ENCODE measurements around the gene FARP2.

Gene FARP2

DNA sequence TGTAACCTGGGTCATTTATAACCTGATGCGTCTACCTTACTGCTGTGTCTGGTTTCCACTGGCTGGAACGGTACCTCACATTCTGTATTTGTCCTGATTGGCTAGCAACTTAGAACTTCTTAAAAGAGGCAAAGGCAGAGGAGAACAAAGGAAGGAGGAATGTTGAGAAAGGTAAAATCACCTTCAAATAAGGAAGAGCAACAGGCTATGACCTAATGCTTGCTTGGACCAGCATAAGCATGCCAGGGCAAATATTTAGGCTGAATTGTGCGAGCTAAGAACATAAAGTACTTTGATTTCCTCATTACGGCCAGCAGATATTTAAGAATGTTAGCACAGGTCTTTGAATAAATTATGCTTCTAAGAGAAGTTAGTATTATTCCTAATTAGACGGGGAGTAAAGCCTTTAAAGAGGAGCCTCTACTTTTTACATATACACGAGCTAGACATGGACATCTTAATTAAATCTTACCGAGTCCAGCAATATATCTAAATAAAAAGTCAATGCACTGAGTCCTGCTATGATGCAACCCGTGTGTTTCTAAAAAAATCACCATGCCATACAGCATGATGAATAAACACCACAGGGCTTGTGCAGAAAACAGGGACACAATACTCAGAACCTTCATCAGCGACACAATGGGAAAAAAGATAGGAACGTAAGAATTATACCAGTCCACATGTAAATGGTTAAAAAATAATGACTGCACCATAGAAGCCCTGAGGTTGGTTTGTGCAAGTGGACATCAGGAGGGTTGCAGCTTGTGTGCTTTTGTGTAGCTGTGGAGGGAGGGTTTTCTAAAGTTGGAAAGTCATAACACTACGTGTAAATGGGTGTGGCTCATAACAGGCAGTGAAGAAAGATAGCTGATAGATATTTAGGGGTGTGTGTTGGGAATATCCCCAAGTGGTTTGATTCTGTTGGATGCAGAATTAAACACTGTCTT is 26.1 kb upstream of the FARP2 start:
- DNase-seq = no peak

DNA sequence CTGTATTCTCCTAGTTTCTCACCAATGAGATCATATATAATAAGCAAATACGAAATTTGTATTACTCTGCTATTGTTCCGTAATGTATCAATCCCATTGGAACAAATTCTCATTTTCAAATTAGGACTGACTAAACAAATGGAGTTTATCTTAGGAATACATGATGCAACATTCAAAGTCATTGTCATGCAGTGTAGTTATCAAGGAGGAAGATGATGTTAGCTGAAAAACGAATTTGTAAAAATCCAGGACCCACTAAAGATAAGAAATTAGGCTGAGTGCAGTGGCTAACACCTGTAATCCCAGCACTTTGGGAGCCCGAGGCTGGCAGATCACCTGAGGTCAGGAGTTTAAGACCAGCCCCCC is 25.5 kb upstream of the FARP2 start:
- DNase-seq = no peak

DNA sequence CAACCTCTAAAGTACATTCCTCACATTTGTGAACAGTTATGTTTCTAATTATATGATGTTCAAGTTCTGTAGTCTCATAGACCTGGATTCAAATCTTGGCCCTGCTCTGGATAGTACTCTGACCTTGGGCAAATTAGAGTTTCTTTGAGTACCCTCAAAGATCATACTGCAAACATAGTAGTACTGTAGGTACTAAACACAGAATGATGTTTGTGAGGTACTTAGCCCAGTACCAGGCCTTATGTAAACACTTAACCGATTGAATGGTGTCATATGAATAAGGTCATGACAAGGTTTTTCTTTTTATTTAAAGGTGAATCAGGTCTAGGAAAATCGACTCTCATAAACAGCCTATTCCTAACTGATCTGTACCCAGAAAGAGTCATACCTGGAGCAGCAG is 21.3 kb upstream of the FARP2 start:
- DNase-seq = no peak

DNA sequence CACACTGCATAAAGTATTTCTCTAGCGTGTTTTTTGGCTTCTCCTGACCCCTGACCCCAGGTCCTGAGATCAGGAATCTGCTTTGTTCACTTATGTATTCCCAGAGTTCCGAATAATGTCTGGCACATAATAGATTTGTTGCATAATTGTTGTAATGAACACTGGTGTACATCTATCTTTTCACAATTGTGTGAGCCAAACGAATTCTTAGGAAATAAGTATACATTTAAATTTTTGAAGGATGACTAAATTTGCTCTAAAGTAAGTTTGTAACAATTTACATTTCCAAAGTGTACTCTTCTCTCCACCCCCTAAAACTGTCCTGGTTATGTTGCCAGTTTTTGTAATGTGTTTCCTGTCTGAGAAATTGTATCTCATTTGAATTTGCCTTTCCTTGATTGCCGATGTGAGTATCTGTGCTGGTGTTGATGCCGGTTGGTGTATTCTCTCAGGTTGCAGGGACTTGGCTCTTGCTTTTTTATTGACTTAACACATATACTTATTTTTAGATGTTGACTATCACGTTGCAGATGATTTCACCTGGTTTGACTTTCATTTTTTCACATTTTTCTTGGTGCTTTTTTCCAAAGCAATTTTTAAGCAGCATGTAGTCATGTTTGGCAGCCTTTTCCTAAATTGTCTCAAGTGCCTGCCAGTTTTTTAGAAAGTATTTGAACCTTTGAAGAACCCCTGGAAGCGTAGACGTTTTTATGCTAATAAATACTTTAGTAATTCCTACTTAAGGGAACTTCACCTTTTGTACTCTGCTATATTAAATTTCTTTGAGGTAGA is 16.1 kb upstream of the FARP2 start:
- no peak for DNase-seq

DNA sequence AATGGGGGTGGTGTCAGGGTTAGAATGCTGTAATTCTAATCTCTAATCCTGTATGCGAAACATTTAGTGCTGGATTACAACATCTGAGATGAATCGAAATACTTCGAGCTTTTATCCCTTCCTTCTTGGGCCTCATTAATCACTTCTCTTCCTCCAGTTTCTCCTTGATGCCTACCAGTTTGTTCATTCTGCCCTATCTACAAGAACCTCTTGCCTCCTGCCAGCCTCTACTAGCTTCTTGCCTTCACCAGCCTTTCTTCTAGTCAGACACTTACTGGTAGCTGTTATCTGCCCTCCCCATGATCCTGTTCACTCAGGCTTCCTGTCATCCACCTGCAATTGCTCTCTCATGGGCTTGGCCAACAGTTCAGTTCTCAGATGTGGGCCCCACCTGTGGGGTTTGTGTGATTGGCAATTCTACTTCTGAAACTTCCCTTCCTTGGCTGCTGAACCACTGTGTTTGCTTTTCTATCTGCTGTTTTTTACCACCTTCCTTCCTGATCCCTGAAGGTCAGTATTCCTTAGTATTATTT is 15.4 kb upstream of the FARP2 start:
- no peak for DNase-seq

DNA sequence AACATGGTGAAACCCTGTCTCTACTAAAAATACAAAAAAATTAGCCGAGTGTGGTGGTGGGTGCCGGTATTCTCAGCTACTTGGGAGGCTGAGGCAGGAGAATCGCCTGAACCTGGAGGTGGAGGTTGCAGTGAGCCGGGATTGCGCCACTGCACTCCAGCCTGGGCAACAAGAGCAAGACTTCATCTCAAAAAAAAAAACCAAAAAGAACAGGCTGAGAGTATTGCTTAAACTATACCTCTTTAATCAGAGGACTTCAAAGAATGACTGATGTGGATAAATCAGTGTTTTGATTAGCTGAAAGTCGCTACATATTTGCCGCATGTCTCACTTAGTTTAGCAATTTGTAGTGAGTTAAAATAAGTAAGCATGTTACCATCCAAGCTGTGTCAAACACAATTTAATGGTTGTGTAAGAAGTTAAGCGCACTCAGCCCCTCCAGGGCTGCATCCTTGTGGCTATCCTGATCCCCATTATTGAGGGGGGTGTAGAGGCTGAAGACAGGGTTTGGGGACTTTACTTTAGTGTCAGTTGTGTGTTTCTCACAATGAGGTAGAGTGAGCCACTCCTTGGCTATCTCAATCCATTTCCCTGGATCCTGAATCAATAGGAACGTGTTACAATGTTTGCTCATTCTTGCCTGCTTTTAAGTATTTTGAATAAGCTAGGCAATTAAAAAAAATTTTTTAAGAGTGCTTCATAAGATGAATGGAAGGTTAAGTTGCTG is 11.0 kb upstream of the FARP2 start:
- no peak for DNase-seq

DNA sequence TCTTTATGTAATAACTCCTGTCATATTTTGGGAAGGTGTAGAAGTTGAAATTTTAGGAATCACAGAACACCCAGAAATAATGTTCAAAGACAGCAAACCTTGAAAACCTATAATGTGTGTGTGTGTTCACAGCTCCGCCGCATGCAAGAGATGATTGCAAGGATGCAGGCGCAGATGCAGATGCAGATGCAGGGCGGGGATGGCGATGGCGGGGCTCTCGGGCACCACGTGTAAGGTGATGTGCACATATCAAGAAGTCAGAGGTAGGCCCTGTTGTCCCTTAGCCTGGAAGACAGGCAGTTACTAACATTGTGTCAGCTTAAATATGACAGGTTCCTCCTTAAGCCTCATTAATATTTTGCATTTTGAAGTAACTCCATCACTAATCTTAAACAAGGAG is 6.1 kb upstream of the FARP2 start:
- no peak for DNase-seq

DNA sequence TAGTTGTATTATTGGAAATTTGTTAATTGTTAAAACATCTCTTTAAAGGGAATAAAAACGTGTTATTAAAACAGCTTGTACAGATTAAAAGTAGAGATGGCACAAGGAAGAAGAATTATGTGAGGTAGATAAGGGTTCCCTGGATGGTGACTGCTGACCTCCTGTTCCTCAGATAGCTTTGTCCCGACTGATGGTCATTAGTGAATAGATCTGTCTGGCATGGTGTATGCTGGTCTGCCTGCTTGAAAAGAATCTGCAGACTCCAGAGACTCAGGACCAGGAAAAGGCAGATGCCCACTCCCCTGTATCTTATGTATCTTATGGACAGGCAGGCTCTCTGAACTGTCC is 5.6 kb upstream of the FARP2 start:
- no peak for DNase-seq

DNA sequence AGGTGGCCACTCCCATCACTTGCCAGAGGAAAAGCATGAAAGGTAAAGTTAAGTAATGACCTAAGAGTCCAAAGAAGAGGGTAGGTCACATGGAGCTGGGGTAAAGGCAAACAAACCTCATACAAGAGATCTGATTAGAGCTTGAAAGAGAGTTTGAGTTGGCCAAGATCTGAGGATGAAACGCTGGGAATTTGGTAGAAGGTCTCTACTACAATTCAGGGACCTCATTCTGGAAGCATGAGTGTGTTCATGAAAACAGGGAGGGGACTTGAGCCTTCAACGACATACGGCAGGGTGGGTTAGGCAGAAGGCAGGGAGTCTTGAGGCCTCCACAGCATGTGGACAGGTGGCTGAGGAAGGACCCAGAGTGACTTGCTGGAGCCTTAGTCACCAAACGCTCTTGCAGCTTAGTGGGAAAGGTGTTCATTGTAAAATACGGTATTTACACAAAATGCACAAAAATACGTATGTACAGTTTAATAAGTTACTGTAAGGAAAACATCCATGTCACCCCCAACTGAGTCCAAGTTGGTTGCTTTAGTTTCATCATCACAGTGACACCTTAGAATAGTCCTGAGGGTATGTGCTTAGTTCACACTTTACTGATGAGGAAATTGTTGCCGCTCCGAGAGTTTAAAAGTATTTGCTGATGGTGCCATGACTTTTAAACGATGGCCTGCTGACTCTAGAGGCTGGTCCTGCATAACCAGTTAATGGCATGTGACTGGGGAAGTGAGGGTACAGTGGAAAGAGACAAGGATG is 5.0 kb upstream of the FARP2 start:
- DNase-seq = no peak

DNA sequence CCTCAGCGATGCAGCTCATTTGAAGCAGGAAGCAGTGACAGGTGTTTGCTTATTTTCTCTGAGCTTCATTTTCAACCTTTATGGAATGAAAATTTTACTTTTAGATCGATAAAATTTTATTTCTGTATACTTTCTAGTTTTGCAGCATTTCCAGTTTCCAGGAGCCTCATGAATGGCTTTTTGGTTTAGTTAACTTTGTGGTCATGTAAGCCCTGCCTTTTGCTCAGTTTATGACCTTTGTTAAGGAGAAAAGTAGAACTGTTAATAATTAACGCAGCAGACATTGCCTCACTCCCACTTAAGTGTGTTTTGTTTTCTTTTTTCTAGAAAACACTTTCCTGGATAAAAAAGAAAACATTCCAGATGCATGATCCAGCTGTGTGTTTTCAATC is 4.4 kb upstream of the FARP2 start:
- DNase-seq = no peak

DNA sequence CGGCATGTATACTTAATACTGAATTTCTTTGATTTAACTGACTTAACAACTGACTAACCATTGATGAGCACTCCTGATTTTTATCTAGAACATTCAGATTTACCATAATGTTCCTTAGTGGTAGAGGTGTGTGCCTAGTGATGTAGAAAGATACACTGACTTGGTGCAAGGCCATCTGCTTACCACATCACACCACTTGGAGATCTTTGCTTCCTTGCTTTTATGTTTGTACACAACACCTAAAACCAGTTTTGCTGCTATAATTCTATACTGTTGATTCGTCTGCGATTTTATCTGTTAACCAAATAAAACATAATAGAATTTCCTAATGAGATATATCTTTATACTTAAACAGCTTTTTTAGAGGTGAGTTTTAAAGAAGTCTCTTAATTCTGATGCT is 3.9 kb upstream of the FARP2 start:
- DNase-seq = no peak

DNA sequence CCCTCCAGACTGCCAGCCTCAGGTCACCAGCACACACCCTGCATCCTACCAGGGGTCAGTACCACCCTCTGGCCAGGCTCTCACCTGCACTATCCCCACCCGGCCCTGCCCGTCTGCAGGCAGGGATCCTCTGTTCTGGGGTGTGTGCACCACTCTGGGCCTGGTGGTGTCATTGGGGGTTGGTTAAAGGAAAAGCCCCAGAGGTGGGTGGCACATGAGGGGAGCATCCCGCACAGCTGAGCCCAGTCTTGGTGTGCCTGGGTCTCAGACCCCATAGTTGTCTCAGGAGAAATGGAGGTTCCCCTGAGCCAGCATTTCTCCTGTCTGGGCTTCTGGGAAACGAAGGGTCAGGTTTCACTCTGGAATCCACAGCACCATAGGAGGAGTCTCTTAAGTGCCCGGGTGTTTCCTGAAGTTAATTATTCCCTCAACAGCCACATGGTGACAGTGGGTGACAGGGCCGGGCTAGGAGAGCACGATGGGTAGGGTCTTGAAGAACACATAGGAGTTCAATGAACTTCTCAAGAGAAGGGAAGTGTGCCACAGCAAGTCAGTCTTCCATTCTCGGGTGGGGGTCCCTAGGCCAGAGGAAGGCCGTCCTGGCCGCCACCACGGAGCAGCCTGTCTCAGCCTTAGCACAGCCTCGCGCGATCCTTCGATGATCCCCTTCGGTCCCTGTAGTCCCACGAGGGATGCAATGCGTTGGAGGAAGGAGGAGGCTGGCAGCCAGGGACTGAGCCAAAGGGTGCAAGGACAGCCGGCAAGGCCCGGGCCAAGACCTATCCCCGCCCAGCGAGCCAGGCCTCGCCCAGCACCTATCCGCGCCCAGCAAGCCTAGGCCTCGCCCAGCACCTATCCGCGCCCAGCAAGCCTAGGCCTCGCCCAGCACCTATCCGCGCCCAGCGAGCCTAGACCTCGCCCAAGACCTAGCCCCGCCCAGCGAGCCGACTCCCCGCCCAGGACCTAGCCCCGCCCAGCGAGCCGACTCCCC is 1.1 kb upstream of the FARP2 start:
- peak; percentile 66 to 78 for DNase-seq

DNA sequence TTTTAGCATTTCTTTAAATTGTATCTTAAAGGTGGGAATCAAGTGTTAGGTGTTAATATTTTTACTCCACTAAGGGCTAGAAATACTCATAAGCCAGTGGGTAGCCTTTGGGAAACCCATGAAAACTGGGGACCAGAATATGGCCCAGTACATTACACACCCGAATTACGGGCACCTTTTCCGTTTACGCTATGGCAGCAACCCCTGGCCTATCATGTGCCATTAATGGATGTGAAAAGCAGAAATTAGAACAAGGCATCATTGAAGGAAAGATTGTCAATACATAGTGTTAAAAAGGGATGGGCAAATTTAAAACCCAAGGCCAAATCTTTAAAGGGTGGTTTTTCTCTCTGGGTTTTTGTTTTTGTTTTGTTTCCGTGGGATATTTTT is 781 bp downstream of the FARP2 start:
- no peak for DNase-seq

DNA sequence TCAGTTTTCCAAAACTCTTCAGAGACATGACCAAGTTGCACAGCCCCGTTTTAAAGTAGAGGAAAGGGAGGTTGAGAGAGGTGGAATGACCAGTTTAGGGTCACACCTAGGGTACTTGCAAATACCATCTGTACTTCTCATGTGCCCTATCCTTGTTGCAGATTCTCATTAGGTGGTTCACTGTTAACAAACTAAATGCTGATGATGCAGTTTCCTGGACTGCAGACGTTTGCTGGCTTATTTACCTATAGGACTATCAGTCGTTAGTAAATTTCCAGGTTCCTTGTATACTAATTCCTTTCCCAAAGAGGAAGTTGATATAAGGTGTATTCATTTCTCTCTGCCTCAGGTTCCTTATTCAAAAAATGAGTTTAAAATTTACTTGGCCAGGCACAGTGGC is 1.4 kb downstream of the FARP2 start:
- DNase-seq = no peak

DNA sequence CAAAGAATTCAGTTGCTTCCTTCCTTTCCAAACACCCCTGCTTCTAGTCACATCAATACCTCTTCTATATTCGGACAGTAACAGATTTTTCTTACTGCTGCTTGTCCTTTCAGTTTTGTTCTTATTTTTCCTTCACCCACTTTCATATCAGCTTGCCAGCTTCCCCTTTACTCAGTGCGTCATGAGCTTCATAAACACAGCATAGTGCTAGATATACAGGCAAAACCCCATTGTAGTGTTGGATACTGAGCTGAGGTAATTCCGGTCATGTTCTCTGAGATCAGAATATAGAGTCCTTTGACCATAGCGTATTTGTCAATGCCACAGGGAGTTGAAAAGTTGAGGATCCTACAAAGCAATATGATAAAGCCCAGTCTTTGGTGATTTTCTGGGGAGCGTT is 2.4 kb downstream of the FARP2 start:
- DNase-seq = no peak

DNA sequence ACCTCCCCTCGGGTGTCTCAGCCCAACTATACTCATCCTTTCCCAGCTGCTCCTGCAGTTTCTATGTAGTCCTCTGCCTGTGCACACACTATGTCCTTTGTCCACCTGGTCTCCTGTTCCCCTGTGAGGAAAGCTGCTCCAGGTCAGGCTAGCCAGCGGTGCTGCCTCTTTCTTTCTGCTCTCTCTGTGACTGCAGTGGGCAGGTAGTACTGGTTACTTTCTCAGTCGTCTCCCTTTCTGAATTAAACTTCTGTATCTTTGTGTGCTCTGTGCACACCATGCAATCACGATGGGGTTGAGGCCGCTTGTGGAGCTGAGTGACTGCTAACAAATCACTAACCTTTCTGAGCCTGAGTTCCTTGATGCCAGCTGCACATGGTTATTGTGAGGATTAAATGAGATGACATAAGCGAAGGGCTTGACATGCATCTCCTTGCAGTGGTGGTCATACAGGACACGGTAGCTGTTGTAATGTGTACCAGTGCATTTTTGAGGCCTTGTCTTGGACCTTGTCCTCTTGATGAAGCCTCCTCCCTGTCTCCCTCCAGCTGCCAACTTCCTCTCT is 3.5 kb downstream of the FARP2 start:
- DNase-seq = no peak

DNA sequence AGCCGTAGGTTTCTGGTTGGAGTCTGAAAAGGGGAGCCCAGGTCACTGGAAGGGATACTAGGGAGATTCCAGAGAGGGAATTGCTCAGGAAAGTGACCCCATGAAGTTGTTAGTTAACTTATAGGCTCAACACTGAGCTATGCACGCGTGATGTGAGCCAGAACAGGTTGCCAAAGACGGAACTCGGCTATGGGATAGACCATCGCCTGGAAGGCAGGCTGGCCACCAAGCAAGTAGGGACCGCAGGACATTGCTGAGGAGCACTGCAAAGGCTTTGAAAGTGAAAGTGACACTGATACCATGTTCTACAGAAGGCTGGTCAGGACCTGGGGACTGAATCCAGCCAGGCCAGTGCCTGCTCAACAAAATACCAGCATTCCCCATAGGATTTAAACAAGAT is 7.3 kb downstream of the FARP2 start:
- DNase-seq = no peak

DNA sequence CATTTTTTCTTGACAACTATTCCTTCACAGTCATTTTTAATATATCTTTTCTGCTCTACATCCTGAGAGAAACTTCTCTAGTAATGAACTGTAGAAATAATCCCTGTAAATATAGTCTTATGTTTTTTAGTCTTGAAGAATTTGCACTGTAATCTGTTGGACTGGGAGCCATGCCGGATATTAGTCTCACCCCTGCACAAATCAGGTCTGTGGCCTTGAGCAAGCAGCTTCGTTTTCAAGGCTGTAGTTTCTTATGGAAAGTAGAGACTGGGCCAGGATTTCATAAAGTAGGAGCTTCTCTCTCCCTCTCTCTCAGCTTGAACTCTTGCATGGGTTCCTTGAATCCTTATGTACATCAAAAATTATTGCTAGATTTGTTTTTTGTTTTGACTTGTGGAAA is 8.7 kb downstream of the FARP2 start:
- no peak for DNase-seq

DNA sequence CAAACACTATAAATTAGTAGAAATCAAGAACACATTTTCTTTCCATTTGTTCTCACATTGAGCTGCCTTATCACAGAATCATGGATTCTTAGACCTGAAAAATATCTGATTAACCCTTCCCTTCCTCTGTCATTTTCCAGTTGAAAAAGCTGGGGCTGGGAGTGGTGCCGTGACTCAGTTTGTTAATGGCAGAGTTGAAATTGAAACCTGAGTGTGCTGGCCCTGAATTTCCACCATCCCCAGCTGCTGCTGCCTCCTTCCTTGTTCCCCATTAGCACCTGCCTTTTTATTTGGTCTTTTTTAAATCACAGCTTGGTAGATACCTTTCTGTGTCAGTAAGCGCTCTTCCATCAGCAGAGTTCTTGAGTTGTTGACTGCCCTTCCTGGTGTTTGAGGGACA is 10.6 kb downstream of the FARP2 start:
- DNase-seq = no peak

DNA sequence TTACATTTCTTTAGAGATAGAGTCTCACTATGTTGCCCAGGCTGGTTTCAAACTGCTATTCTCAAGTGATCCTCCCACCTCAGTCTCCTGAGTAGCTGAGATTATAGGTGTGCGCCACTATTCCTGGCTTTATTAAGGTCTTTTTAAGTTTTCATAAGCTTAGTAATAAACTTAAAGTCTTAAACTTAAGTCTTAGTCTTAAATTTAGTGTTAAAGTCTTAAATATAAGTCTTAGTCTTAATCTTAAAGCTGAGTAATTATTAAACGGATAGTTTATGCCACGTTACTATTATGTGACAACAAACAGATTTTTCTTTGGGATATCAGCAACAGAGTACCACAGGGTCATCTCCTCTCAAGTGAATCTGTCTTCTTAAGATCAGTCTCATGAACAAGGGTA is 12.6 kb downstream of the FARP2 start:
- no peak for DNase-seq

DNA sequence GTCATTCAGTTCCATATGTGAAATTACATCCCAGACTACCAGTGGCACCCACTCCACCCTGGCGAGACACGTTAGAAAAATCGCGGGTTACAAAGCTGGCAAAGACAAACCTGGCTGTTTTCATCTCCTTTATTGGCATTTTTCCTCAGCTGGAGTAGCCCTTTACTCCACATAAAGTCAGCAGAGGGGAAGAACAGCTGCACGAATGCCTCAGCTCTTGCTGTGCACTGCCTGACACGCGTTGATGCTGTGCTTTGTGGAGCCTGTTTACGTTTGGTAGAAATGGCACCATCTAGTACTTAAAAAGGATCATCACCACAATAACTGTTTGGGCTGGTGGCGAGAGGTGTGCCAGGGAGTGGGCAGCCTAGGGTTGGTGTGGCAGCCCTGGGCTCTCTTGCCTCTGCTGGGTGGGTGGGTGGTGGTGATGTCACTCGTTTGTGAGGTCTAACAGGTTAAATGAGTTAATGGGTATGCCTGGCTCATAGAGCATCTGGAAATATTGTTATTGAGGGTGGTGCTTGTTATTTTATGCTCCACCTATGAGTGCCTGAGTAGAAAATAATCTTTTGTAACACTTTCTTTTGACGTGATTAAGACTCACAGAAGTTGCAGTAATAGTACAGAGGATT is 16.4 kb downstream of the FARP2 start:
- DNase-seq = no peak

All from stimulated activated CD4-positive, alpha-beta T cell treated with anti-CD3 and anti-CD28 coated beads, Interleukin-2, amount 100 ng/mL, for 24 hours (primary cell).